Fibroblast of skin of right biceps (primary cell): ENCODE data around the gene TCIRG1.

Source experiments
- DNase-seq: peaks from one replicate; pipeline ENCODE4 v3.0.0-alpha.2; 2013

TCIRG1 gene

DNA sequence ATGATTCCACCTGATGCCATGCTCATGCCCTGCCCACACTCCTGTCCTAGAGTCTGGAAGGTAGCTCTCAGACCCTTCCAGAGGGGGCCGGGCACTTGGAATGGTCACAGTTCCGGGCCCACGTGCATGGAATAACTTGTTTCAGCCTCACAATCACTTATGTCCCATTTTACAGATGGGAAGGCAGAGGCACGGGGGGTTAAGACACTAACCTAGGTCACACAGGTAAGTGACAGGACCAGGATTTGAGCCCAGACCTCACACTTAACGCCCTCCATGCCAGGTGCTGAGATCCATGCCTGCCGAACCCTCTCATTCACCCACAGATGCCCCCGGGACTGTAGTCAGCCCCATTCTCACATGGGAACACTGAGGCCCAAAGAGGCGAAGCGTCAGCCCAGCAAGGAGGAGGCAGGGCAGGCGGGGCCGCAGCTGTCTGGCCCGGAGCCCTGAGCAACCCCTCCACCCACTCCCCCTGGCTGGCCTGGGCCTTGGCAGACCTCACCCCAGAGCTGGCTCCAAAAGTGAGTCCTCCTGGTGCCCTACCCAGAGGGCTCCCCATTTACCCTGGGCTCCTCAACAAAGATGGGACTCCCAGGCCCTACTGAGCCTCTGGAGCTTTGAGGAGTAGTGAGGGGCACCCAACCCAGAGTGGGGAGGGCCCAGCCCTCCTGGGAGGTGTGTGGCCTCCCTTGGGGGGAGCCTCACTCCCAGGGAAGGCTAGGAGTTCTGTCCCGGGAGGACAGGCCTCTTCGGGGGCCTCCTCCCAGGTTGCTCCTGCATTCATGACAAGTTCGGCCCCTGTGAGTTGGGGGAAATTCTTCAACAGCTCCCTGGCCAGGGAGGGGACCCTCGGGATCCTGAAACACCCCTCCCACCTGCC is 31.1 kb upstream of the TCIRG1 start:
- no peak for DNase-seq

DNA sequence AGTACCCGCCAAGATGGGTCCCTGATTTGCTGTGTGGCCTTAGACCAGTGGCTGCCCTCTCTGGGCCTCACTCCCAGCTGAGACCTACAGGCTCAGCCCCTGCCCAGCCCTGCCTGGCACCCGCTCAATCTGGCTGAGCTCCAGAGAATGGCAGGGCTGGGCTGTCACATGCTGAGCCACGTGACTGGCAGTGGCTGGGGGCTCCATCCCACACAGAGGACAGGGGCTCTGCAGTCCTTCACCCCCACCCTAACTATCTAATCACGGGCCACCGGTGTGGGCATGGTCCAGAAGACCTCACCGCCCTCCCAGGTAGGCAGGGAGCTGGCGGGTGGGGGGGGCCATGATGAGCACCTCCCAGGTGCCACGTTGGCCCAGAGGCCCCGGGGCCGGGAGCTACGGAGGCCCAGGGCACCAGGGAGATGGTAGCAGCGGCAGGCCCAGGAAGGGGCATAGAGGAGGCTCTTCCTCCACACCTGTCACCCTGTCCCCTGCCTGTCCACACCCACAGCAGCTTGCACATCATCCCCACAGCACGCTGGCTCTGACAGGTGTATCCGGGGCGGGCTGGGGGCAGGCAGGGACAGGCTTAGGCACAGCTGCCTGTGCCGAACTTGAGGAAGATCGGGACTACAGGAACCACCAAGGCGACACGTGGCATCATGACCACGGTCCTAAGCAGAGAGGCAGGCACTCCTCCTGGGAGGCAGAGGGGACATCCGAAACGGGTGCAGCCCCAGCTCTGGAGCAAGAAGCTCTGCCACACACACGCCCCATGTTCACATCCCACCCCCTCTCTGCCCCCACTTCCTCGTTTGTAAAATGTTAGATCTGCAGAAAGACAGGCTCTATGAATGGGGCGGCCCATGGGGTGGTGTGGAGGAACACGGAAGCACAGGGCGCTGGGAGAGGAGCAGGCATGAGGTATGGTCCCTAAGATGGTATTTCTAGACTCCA is 30.2 kb upstream of the TCIRG1 start:
- DNase-seq: no peak

DNA sequence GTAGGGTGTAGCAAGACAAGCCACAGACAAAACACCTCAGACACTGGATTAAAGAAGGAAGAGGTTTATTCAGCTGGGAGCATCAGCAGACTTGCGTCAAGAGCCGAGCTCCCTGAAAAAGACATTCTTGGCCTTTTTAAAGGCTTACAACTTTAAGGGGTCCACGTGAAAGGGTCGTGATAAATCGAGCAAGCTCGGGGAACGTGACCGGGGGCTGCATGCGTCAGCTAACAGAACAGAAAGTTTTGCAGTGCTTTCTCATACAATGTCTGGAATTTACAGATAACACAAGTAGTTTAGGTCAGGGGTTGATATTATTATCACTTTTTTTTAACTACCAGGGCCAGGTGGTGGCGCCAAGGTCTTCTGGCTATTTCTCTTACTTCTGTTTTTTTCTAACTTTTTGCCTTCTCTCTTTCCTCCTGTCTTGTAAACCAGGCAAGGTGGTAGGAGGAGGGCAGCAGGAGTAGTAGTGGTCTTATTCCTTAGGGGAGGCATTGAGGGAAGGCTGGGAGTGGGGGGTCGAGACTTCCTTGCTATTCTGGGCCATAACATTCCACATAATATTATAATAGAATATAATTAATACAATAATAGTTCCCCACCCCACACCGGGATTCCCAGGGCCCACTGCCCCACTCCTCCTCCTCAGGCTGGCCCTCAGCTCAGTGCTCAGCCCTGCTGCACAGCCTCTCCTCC is 29.3 kb upstream of the TCIRG1 start:
- peak; percentile 58 for DNase-seq

DNA sequence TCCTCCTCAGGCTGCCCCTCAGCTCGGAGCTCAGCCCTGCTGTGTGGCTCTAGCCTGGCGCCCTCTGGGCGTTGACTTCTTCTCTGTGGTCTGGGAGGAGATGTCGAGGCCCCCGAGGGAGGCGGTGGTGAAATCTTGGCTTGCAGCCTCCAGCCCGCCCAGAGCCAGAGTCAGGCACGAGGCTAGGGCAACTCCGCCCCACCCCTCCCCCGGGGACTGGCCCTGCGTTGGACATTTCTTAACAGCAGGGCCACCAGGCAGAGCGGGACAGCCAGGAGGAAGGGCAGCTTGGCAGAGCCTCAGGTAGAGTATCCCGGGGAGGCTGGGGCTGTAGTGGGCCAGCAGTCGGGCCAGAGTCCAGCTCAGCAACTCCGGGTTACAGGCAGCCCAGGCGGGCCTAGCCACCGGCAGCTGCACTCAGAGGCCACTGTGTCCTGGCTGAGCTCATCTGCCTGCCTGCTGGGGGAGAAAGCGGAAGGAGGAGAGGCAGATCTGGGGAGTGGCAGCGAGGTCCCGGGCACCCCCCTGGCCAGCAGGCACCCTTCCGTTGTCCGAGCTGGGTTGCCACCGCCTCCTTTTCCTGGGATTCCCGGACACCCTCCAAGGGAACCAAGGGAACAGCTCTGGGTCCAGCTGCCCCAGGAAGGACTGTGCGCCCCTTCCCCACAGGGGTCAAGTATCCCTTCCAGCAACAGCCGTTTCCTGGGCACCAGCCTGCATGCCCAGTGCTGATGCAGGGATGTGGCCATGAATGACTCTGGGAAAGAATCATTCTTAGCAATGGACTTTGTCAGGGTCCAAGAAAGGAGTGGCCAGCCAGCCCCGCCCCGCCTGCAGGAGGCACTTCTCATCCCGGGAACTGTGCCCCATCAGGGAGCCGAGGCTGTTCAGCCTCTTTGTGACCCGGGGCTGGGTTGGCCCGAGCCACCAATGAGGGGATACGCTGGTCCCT is 28.5 kb upstream of the TCIRG1 start, which contains the start of gene ALDH3B1:
Gene ALDH3B1, plus strand, starts transcription at position 238 of the 952 bp plus-strand sequence. CDS start 4,971 bp downstream, outside the sequence.
- peak; percentile 79 for DNase-seq

DNA sequence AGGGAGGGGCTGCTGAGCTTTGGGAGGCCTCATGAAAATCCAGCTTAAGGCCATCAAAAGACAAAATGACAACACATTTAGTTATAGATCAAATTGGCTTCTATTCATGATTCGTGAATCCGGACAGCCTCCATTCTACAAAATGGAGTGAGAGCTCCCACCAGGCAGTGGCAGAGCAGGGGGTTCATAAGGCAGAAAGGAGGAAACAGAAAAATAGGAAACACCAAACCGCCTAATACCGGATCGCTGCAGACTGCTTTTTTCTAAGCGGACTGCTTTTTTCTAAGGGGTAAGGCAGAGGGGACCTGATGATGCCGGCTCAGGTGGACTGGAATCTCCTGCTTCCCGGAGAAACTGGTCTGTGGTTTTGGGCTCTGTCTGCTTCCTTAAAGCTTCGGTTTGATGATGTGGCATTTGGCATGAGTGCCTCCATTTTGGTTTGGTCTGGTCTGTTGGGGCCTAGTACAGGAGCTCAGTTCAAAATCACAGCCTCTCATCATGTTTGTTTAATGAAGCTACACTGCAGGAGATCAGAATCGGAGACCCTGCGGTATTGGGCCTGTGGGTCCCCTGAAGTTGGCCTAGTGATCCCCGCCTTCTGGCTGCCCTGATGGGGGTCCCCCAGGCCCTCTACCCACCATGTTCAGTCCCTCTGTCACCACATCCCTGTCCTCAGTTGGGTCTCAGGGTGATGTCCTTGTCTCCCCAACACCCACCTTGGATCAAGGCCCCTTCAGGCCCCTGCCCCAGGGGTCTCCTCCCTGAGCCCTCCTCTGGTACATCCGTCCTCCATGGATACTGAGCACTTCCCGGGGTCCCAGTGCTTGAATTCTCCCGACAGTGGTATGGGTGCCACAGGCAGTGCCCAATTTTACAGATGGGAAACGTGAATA is 27.5 kb upstream of the TCIRG1 start:
- no peak for DNase-seq

DNA sequence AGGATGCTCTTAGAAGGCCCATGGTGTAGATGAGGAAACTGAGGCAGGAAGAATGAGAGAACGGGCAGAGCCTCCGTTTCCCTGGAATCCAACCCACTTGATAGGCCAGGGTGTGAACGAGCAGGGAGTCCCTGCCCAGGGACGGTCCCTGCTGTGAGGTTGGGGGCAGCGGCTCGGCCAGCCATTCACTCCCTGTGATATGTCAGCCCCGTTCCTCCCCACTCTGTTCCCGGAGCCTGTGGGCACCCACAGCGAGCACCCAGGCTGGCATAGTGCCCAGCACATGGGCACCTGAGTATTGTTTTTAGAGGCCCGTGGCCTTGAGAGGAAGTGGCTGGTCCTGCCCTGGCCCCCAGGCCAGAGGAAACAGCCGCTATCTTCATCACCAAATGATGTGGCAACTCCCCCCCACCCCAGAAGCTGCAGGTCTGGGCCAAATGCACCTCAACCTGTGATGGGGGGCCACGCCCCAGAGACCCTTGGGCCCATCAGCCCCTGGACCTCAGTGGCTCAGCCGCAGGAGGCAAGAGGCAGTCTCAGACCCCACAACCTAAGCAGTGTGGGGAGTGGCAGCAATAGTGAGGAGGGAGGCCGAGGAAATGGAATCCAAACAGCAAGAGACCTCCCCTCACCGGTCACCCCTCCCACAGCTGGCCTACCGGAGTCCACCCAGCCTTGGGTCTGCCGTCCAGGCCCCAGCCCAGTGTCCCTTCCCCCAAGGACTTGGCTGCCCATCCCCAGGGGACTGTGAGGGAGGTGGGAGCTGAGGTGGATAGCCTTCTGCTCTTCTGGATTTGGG is 26.6 kb upstream of the TCIRG1 start:
- no peak for DNase-seq

DNA sequence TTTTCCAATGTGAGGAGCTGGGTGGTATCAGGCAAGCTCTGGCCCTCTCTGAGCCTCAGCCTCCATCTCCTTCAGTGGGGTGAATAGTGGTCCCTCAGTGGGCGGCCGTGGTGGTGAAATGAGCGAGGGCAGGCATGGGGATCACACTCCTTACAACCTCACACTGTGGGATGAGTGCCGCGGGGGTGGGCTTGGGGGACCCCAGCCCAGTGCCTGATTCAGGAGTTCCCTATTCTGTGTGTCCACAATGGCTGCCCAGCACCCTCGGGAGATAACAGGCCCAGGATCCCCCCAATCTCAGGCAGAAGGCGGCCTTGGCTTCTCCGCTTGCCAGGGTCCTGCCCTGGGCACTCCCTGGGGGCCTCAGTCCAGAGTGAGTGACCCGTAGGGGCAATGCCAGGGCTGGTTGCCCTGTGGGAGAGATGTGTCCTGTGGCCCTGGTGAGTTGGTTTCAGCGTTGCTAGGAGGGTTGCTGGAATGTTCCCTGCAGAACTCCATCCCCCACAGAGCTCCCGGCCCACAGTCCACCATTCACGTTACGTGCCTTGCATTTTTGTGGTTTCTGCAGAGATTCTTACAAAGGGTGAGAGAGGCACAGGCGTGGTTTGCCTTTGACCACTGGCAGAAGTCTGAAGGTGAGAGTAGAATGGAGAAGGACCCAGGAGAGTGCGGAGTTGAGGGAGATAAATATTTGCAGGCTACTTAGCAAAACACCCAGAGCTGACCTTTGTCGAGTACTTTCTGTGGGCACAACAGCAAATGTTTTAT is 25.8 kb upstream of the TCIRG1 start:
- DNase-seq: peak; percentile 96

DNA sequence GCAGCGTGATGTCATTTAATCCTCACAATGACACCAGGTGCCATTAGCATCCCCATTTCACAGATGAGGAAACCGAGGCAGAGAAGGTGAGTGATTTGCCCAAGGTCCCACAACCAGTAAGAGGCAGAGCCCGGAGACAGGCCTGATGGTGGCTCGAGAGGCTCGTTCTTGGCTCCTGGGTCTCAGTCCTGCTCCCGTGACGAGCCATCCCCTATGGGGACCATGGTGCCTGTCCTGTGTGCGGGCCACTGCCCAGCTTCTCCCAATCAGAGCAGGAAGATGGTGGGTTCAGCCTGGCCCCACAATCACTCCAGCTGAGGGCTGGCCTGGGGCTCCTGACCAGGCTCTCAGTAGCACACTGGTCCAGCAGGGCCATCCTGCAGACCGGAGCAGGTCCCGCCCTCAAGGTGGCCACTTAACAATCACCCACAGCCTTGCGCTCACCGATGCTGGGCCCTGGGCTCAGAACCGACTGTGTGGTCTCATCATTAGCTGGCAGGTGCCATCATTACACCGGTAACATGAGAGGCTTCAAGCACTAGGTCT is 25.1 kb upstream of the TCIRG1 start:
- no peak for DNase-seq

DNA sequence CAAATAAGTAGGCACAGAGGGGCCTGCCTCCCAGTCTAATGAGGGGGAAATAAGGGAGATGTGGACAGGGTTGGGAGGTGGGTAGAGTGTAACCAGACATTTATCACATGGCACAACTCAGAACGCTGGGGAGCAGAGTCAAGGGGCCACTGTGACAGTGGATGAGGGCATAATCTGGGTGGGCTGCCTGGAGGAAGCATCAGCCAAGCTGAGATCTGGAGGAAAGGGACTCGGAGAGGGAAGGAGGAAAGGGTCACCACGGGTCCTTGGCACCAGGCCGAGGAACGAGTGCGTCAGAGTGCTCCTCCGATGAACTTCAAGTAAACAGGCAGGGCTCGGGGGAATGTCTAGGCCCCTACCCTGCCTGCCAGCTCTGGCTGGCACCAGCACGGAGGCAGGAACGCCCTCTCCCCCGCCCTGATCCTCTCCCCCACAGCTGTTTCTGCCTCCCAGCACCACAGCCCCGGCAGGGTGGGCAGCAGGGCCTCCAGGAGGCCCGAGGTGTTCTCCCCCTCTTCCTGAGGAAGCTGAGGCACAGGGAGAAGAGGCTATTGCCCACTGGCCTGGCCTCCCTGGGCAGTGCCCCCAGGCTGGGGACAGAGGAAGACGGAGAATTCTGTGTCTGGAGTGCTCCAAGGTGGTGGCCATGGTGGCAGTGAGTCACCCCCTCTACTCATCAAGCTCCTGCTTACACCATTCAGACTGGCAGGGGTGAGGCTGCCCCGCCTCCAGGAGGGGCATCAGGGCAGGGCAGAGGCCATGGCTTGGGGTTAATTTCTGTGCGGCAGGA is 24.5 kb upstream of the TCIRG1 start:
- DNase-seq: peak; percentile 61

DNA sequence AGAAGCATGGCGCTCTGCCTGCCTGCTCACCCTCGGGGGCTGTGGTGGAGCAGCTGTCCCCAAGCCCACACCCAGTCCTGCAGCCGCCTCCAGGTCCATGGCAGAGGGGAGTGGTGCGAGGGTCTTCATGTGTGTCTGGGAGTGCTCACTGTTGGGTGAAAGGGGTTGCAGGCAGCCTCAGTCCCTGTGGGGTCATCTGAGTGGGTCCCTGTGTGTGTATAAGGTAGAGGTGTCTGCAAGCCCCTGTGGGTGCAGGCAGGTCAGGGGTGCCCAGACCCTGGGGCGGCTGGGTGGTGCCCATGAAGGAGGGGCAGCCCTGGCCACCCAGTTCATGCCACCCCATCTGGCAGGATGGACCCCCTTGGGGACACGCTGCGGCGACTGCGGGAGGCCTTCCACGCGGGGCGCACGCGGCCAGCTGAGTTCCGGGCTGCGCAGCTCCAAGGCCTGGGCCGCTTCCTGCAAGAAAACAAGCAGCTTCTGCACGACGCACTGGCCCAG is 23.8 kb upstream of the TCIRG1 start:
- DNase-seq: no peak

DNA sequence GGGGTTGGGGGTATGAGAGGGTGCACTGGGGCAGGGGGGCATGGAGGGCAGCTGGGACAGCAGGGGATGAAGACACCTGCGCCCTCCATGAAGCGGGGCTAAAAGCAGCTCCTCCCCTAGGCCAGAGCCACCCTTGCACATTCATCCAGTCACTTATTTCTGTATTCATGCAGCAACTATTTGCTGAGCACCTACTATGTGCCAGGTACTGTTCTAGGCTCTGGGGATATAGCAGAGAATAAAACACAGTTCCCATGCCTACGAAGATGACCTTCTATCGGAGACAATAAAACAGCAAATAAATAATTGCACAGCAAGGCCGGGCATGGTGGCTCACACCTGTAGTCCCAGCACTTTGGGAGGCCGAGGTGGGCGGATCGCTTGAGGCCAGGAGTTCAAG is 23.4 kb upstream of the TCIRG1 start:
- DNase-seq: no peak

DNA sequence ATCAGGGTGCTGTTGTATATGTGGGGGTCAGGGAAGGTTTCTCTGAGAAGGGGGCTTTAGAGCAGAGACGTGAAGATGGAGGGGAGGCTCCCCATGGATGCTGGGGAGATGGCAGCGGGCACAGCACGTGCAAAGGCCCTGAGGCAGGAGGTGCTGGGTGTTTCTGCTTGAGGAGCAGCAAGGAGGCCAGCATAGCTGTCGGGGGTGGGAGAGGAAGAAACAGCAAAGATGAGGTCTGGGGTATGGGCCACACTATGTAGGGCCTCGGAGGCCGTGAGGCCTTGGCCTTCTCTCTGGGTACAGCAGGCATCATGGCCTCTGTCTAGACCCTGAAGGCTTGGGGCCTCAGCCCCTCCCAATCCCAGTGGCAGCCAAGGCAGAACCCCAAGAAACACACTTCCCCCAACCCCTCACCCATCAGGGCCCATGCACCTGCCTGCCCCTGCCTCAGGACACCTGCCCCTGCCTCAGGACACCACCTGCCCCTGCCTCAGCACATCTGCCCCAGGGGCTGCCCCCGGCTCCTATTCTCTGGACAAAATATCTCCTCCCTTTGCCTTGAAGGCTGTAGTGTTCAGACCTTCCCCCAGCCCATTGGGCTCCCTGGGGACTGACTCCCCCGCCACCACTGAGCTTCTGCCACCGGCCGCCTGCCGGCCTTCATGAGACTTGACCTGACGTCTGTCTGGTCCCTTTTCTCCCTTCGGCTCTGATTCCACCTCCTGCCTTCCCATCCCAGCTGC is 22.5 kb upstream of the TCIRG1 start:
- DNase-seq: no peak

DNA sequence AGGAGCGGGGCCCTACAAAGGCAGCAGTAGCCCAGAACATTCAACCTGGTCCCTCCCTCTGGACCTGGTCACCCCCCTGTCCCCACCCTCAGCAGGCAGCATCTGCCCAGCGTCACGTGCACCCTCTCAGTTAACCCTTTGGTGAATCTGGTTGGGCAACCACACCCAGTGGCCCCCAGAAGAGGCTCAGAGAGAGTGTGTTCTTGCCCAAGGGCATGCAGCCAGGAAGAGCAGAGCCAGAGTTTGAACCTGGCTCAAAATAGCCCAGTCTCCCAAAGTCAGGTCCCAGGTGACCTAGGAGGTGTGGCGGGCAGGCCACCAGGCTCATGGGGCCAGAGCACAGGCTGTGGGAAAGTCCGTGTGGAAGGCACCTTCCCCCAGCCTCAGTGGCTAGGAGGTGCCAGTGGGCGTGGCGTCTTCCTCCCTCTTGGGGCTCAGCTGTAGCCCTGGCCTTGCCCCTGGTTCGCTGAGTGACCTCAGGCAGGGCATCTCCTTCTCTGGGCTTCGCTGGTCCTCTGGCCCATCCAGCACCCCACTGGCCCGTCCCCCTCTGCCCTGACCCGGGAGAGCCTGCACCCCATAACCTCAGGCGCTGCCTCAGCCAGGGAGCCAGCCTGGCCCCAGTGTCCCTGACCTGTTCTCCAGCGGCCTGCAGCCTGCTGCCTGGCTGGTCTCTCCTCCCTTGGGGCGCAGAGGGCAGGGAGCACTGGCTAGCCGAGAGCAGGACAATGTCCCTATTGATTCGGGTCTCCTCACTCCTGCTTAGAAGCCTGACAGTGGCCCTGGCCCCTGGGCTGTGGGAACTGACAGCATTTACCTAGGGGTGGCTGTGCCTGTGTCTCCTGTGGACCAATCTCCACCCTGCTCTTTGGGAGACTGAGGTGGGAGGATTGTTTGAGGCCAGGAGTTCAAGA is 21.7 kb upstream of the TCIRG1 start:
- no peak for DNase-seq

DNA sequence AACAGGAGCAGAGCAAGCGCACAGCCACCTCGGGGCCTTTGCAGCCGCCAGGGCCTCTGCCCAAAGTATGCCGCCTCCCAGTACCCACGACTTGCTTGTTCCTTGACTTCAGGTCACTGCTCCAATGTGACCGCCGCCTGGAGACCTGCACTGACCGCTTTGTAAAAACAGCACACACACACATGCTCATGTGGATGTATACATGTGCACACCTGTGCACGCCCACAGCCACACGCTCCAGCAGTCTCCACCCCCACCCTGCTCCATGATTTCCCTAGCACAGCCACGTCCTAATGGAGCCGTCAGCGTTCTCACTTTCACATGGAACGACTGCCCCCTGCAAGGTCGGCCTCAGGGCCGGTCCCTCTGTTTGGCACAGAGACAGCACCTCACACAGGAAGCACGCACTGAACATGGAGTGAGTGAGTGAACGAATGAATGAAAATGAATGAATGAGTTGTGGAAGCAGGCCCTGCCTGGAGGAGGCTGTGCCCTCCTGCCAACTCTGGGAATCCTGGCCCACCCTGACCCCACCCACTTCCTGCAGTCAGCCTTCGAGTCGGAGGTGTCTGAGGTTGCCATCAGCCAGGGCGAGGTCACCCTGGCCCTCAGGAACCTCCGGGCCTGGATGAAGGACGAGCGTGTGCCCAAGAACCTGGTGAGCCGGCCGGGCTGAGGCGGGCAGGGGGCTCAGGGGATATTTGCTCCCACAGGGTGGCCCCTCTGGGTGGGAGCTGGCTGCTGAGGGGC is 20.7 kb upstream of the TCIRG1 start:
- DNase-seq: no peak

DNA sequence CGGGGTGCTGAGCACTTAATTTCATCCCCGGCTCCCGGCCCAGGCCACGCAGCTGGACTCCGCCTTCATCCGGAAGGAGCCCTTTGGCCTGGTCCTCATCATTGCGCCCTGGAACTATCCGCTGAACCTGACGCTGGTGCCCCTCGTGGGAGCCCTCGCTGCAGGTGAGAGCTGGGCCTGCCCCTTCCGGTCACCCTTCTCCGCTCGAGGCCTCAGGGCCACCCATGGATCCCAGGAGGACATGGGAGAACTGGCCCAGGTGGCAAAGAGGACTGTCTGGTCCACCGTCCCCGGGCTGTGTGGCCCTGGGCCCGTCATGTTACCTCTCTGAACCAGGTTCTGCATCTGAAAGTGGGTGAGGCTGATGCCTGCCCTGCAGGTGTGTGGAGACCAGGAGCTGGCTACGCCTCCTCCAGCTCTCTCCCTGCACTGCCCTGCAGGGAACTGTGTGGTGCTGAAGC is 20.1 kb upstream of the TCIRG1 start:
- DNase-seq: no peak
